Astrocyte of the hippocampus (primary cell): ENCODE results near the gene MRAP.

ENCODE experiments used
- DNase-seq: peaks from one replicate; pipeline ENCODE4 v3.0.0; 2011; ENCODE audit warnings: low read depth, low spot score

The MRAP gene

GRCh38 chr21:32348604-32349332 is 50.1 kb downstream of the MRAP start:
- DNase-seq: no peak

- DNase-seq: no peak
Observed at GRCh38 chr21:32349333-32349944, 50.8 kb downstream of the MRAP start.

GRCh38 chr21:32350211-32350980 is 51.7 kb downstream of the MRAP start:
- no peak for DNase-seq

- no peak for DNase-seq
Observed at GRCh38 chr21:32350981-32351380, 52.3 kb downstream of the MRAP start.

GRCh38 chr21:32351428-32351827 is 52.8 kb downstream of the MRAP start:
- no peak for DNase-seq

GRCh38 chr21:32352526-32352925 is 53.9 kb downstream of the MRAP start:
- DNase-seq: no peak

GRCh38 chr21:32353002-32353711 is 54.5 kb downstream of the MRAP start:
- DNase-seq: no peak

GRCh38 chr21:32356874-32357395 is 58.3 kb downstream of the MRAP start:
- DNase-seq: no peak

- DNase-seq: no peak
Observed at GRCh38 chr21:32359719-32360260, 61.1 kb downstream of the MRAP start.

- DNase-seq: no peak
Observed at GRCh38 chr21:32360401-32360975, 61.8 kb downstream of the MRAP start.
